Stimulated activated CD8-positive, alpha-beta memory T cell treated with anti-CD3 and anti-CD28 coated beads, Interleukin-7, amount 100 ng/mL, for 1 hour (primary cell): Measurements from ENCODE around the gene DACT3.

Experiments
- DNase-seq, 2 donors: peaks; one replicate each; pipeline ENCODE4 v3.0.0-alpha.2; 2020; ENCODE audit warnings: low read depth in 2 of 2

Gene DACT3

GRCh38 chr19:46661020-46661731 is at the start of gene DACT3:
DACT3 (minus strand) TSS chr19:46661182; CDS start chr19:46661064, 118 bp downstream.
- peak; percentile 99 for DNase-seq

- no peak for DNase-seq
These were observed 49.7 kb upstream of the DACT3 start for GRCh38 chr19:46710687-46711086.

- DNase-seq = peak; percentile 83 to 90
These were observed 43.5 kb upstream of the DACT3 start for GRCh38 chr19:46704379-46705076.

DNA sequence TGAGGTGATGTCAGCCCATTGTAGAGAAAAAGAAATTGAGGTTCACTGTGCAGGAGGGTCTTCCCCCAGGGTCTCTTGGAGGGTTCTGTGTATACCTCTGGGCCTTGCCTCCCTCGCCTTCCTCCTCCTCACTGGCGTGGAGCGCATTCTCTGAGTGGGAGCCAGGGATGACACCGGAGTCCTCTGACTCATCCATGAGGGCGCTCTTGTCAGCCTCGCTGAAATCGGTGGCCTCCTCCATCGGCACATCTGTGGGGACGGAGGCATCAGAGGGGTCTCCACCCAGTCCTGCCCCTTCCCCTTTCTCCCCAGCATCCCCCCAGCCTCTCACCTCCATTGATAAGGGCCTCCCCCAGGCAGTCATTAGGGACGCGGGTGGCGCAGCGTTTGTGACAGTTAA is 39.7 kb upstream of the DACT3 start:
- no peak for DNase-seq

DNA sequence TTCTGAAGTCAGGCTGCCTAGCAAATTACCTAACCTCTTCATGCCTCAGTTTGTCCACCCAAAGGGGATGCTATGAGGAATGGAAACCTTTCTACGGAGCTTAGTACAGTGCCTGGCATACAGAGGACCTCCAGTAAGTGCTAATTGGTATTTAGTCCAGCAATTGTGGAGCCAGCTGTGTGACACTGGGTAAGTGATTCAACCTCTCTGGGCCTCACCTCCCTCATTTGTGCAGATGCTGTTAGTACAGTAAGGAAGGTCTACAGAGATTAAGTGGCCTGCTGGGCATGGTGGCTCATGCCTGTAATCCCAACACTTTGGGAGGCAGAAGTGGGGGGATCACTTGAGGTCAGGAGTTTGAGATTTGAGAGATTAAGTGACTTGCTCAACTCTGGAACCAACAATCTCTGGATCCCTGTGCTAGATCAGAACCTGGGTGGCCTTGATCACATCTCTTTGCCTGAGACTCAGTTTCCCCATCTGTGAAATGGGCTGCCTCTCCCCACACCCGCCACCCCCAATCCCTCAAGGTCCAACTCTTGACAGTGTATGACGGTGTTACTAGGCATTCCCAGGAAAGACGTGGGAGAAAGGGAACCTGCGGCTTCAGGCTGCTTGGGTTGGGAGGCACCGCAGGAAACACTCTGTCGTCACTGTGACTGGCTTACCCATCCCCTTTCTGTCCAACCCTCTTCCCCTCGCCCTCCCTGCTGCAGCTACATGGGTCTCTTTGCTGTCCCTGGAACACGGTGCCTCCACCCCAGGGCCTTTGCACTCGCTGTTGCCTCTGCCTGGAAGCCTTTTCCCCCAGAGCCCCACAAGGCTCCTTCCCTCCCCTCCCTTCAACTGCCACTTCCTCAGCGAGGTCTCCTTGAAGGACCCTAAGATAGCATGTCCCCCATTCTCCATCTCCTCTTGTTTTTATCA is 37.7 kb upstream of the DACT3 start:
- DNase-seq = no peak

DNA sequence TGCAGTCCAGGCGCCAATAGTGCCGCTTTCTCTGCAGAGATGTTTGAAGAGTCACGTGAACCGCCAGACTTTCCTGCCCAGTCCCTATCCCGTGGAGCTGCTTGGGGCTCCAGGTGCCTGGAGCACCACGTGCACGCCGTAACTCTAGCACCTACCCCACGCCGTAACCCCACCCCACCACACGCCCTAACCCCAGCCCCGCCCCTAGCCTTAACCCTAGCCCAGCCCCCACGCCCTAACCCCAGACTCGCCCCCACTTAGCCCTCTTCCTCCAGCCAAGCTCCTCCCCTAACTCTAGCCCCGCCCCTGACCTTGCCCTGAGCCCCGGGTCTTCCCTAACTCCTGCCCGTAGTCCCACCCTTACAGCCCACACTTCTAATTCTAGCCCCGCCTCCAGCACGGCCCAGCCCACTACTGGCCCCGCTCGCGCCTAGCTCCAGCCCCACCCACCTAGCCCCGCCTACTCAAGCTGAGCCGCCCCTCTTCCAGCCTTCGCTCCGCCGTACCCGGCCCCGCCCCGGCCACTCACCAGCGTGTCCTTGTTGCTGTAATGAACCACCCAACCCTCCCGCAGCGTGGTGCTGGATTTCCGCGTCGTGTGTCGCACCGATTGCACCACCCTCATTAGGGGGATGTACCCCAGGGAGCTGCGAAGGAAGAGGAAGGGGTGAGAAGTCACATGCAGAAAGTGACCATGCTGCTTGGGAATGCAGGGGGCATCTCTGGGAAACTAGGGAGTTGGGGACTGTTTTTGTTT is 36.4 kb upstream of the DACT3 start:
- DNase-seq = no peak

DNA sequence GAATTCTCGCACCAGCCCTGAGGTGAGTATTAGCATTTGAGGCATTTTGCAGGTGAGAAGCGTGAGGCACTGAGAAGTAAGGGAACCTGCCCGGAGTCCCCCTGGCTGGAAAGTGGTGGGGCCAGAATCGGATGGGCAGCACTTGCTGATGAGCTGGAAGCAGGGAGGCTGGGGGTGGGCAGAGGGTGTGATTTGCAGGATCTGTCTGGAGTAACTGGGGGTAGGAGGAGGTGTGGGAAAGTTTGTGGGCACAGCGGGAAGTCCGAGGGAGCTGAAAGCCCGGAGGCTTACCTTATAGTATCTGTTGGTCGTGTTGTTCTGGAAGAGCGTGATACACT is 35.9 kb upstream of the DACT3 start:
- DNase-seq = no peak

GRCh38 chr19:46696052-46696451 is 35.1 kb upstream of the DACT3 start:
- DNase-seq = no peak

DNA sequence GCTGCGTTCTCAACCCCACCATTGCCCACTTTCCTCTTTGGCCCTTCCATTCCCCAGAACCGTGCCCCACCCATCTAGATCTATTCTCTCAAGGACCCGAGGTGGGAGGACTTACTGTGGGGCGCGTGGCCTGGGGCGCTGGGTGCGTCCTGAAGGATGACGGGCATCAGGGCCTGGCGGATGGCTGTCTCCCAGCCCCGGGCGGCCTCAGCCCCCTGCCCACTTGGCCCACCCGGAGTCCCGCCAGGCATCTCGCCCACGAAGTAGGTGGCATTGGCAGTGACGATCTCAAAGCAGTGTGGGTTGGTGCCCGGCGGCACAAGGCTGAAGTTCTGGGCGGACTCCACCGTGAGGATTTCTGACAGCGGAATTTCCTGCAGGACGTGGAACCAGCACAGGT is 32.8 kb upstream of the DACT3 start:
- DNase-seq = no peak

GRCh38 chr19:46692918-46693722 is 32.1 kb upstream of the DACT3 start:
- DNase-seq = no peak

GRCh38 chr19:46691948-46692347 is 31.0 kb upstream of the DACT3 start:
- DNase-seq = no peak

DNA sequence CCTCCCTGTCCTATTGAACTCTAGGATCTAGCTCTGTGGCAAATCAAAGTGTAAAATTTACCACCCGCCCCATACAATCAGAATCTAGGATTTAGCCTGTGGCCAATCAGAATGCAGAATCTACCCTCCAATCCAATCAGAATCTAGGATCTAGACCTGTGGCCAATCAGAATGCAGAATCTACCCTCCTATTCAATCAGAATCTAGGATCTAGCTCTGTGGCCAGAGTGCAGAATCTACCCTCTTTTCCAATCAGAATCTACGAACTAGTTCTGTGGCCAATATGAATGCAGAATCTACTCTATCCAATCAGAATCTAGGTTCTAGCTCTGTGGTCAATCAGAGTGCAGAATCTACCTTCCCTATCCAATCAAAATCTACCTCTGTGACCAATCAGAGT is 30.1 kb upstream of the DACT3 start:
- no peak for DNase-seq

DNA sequence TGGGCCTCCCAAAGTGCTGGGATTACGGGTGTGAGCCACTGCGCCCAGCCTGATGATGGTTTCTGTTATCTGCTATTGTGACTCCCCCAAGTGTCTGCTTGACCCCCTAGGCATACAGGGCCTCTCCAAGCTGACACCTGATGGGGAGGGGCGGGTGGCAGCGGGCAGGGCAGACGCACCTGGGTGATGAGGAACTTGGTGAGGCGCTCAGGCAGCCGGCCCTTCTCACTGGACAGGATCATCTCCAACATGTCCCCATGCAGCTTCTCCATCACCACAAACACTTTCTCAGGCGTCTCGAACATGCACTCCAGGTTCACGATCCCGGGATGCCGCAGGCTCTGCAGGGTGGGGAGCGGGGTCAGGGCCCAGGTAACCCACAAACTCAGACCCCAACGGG is 28.4 kb upstream of the DACT3 start:
- DNase-seq = no peak

DNA sequence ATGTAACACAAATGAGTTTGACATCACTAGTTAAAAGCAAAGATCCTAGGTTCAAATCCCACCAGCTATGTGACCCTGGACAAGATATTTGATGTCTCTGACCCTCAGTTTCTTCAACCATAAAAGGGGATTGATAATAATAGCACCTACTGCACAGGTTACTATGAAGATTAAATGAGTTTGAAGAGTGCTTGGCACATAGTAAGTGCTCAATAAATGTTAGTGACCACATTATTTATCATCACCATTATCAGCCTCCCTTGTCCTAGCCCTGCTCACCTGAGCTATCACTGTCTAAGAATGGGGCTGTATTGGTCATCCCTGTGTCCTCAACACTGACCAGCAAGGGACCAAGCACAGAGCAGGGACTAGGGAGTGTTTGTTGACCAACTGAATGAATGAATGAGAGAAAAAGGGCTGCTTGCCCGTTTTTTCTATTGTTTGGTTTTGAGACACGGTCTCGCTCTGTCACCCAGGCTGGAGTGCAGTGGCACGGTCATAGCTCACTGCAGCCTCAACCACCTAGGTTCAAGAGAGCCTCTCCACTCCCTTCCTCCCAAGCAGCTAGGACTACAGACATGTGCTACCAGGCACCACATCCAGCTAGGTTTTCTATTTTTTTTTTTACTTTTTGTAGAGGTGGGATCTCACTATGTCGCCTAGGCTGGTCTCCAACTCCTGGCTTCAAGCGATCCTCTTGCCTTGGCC is 26.6 kb upstream of the DACT3 start:
- no peak for DNase-seq

GRCh38 chr19:46685189-46685588 is 24.2 kb upstream of the DACT3 start:
- DNase-seq = no peak

DNA sequence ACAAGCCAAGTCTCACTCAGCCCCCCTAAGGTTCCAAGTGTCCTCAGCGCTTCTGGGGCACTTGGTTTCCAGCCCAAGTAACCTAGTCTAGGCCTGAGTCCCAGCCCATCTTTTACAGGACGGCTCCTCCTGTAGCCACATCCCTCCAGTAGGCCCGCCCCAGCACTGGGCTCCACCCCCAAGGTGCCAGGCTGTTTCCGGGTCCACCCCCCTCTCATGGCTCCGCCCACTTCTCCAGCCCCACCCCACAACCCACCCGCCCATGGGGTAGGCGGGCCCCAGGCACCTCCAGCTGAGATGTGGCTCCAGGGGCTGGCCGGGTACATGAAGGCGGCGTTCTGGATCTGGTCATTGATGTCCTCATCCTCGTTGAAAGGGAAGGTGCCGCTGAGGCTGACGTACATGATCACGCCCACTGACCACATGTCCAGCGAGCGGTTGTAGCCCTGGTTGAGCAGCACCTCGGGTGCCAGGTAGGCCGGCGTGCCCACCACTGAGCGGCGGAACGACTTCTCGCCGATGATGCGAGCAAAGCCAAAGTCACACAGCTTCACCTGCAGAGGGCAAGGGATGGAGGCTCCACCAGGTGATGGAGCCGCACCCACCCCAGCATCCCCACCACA is 17.2 kb upstream of the DACT3 start:
- peak in 1 of 2 donors; percentile 38 for DNase-seq

GRCh38 chr19:46674416-46675178 is 13.6 kb upstream of the DACT3 start:
- DNase-seq = no peak

GRCh38 chr19:46670813-46671212 is 9.8 kb upstream of the DACT3 start:
- no peak for DNase-seq

DNA sequence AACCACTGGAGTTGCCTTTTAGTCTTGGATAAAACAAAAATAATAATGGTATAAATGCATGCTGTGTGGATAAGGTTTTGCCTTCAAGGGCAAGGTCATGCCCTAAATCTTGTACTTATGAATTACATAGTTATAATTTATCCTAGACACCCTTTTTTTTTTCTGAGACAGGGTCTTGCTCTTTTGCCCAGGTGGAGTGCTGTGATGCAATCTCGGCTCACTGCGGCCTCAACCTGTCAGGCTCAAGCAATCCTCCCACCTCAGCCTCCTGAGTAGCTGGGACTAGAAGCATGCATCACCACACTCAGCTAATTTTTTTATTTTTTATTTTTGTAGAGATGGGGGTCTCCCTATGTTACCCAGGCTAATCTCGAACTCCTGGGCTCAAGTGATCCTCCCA is 7.7 kb upstream of the DACT3 start:
- DNase-seq = no peak
